Measurements from ENCODE around the gene FCMR.

FCMR gene

GRCh38 chr1:206912445-206913095 lies 9.2 kb downstream of the FCMR start:
- H3K4me3 ChIP-seq (replicated peaks; ENCODE audit: low read depth, low read length) = no peak overlapping the region
- TF ChIP-seq CTCF (IDR thresholded peaks at IDR 0.05; ENCODE audit: low read length, missing control alignments) = peak; percentile 77
- peak; percentile 88 for DNase-seq (ENCODE audit: low read depth)

DNA sequence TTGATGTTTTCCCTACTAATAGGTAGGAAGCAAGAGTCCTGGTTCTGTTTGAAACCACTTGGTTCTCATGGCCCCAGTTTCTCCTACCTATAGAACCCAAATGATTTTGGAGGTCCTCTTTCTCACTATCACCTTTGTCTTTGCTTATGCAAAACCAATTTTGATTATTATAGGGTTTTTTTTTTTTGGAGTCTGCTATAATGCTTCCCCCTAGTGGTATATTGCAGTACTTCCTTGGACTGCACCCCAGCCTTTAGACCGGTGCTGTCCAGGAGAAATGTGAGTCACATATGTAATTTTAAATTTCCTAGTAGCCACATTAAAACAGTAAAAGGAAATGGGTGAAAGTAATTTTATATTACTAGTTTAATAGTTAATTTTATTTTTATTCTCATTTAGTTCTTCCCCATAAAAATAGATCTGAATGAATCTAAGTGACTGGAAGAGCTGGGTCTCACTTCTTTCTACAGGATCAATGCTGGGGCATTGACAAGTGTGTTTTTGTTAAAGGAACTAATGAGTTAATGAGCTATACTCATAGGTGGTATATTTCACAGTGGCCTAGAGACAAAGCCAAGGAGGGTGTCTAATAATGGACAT lies 10.6 kb downstream of the FCMR start:
- H3K4me3 ChIP-seq (replicated peaks; ENCODE audit: low read depth, low read length) = no peak overlapping the region
- TF ChIP-seq CTCF (IDR thresholded peaks at IDR 0.05; ENCODE audit: low read length, missing control alignments) = peak; percentile 78
- DNase-seq (ENCODE audit: low read depth) = peak; percentile 85

GRCh38 chr1:206909883-206910318 lies 11.8 kb downstream of the FCMR start:
- H3K4me3 ChIP-seq (replicated peaks; ENCODE audit: low read depth, low read length) = peak overlapping the region; percentile 49
- DNase-seq (ENCODE audit: low read depth) = no peak
- no peak for TF ChIP-seq CTCF (IDR thresholded peaks at IDR 0.05; ENCODE audit: low read length, missing control alignments)

DNA sequence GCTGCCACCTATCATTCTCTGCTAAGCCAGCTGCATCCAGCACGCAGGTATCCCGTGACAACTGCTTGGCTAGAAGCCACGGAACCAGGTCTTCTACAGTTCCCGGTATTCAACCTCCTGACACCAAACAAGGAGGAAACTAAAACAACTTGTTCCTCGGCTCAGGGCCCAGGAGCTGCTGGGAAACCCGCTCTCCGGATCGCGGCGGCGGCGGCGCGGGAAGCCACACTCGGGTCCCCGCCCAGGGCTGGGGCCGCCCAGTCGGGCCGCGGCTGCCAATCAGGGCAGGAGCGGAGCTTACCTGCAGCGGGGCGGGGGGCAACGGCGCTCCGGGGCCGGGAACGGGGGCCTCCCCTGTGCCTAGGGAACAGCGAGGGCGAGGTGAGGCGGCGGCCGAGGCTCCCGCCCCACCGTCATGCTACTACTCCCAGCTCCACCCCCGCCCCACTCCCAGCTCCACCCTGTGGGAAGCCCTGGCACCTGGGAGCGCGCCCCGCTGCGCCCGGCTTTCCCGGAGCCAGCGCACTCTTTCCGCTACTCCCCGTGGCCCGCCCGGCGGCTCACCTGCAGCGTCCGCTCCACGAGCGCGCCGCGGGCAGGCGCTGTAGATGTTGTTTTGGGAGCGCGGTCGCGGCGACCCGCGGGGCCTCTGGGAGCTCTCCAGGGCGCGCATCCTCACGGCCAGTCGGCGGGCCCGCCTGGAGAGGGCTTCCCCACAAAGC lies 12.4 kb downstream of the FCMR start:
- TF ChIP-seq CTCF (IDR thresholded peaks at IDR 0.05; ENCODE audit: low read length, missing control alignments) = no peak
- peak; percentile 58 for DNase-seq (ENCODE audit: low read depth)
- peak overlapping the region; percentile 49 for H3K4me3 ChIP-seq (replicated peaks; ENCODE audit: low read depth, low read length)

GRCh38 chr1:206908038-206908437 lies 13.7 kb downstream of the FCMR start:
- TF ChIP-seq CTCF (IDR thresholded peaks at IDR 0.05; ENCODE audit: low read length, missing control alignments) = no peak
- no peak overlapping the region for H3K4me3 ChIP-seq (replicated peaks; ENCODE audit: low read depth, low read length)
- DNase-seq (ENCODE audit: low read depth) = no peak

DNA sequence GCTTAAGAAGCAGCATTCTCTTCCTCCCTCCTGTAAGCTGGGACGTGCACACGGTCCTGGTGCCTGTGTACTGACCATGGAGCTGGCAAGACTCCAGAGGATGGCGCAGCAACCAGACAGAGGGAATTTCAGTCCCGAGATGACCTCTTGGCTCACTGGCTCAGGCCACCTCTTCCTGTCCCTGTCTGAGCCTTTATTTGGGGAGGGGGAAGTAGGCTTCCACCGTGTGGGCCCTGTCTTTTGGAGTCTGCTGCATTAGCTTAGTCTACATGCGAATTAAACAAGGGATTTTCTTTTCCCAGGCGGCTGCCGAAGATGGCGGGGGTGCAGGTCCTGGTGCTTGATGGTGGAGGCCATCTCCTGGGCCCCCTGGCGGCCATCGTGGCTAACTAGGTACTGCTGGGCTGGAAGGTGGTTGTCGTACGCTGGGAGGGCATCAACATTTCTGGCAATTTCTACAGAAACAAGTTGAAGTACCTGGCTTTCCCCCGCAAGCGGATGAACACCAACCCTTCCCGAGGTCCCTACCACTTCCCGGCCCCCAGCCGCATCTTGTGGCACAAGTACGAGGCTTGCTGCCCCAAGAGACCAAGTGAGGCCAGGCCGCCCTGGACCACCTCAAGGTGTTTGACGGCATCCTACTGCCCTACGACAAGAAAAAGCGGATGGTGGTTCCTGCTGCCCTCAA lies 14.3 kb downstream of the FCMR start:
- no peak for DNase-seq (ENCODE audit: low read depth)
- H3K4me3 ChIP-seq (replicated peaks; ENCODE audit: low read depth, low read length) = no peak overlapping the region
- TF ChIP-seq CTCF (IDR thresholded peaks at IDR 0.05; ENCODE audit: low read length, missing control alignments) = peak; percentile 18
